K562 (cell line): ENCODE data around the gene NOVA1. TPM values are rescaled to one million over a fixed set of nuclear protein-coding genes. Genes with fewer than 3 reads are reported as not detected.

Experiments used
- ATAC-seq: fragments of 200-7000 bp; cut with Tn5 transposase; 3 replicates; pipeline ENCODE4 v1.9.1; 2020; ENCODE audit warnings: moderate library complexity
- BruUV-seq: library from RNA; stranded (reverse); fragments of 400-500 nt; replicated peaks from 2 replicates; lab custom pipeline; 2021; lab: Mats Ljungman, UMichigan
- CTCF ChIA-PET: fragments of 300-600 bp; formaldehyde crosslinking; extraction: SDS; loops from one replicate; lab custom pipeline; 2021; ENCODE audit warnings: low intra/inter-chr PET ratio; lab: Yijun Ruan, JAX
- POLR2A ChIA-PET: fragments of 300-600, 350-650 bp; sonication (Branson Sonifier 250); formaldehyde crosslinking; extraction: SDS; loops from one replicate; lab custom pipeline; 2021; ENCODE audit warnings: antibody characterized with exemption, inconsistent platforms; lab: Yijun Ruan, JAX
- DNase-seq, 4 experiments: peaks; one replicate each; pipeline versions ENCODE4 v3.0.0 to v3.0.0-alpha.2; 2011 to 2018; ENCODE audit warnings: low spot score in 3 of 4, mixed read lengths in 3 of 4; ENCODE audit errors: extremely low read depth in 1 of 4
- FAIRE-seq: peaks from 2 replicates; lab custom pipeline; 2011; peaks lifted over from hg19 to GRCh38; lab: Jason Lieb, UNC
- H2AFZ ChIP-seq: 2 replicates; pipeline ENCODE4 v1.6.0; 2011; ENCODE audit warnings: low read depth, low read length, control low read depth, inconsistent platforms
- H3K27ac ChIP-seq: fragments of 200-600 bp; 3 replicates; pipeline ENCODE4 v1.8.0; 2011; ENCODE audit warnings: low read depth, mild to moderate bottlenecking, control low read depth, inconsistent platforms, low read length, moderate library complexity, mixed read lengths; ENCODE audit errors: extremely low read depth
- H3K27me3 ChIP-seq, 2 experiments: fragments of 300-600 bp in 1 of 2; 2 replicates in 1 of 2; 3 replicates in 1 of 2; pipeline versions ENCODE4 v1.6.0 to v1.8.0; 2011; ENCODE audit warnings: inconsistent platforms in 2 of 2, low read length in 2 of 2, mild to moderate bottlenecking in 1 of 2, mixed read lengths in 1 of 2, moderate library complexity in 1 of 2; ENCODE audit not compliant: control insufficient read depth in 2 of 2, insufficient read depth in 2 of 2
- H3K36me3 ChIP-seq: fragments of 300-600 bp; 3 replicates; pipeline ENCODE4 v1.8.0; 2011; ENCODE audit warnings: mild to moderate bottlenecking, low read length, inconsistent platforms; ENCODE audit not compliant: control insufficient read depth, insufficient read depth
- H3K4me1 ChIP-seq, 2 experiments: fragments of 200-600 bp in 1 of 2; replicated peaks in 1 of 2; 2 replicates in 1 of 2; 3 replicates in 1 of 2; pipeline versions ENCODE4 v1.5.1 to v1.8.0; 2011; ENCODE audit warnings: inconsistent platforms in 2 of 2, low read length in 2 of 2, mild to moderate bottlenecking in 1 of 2, mixed read lengths in 1 of 2, moderate library complexity in 1 of 2; ENCODE audit not compliant: control insufficient read depth in 2 of 2, insufficient read depth in 2 of 2
- H3K4me2 ChIP-seq: 2 replicates; pipeline ENCODE4 v1.6.1; 2011; ENCODE audit warnings: low read length, control low read depth, inconsistent platforms, mixed read lengths; ENCODE audit not compliant: insufficient read depth
- H3K4me3 ChIP-seq: fragments of 200-600 bp; sonication (generic), shearing (Covaris generic); 2 replicates; pipeline ENCODE4 v1.5.1; 2016; ENCODE audit warnings: control low read depth, inconsistent platforms
- H3K79me2 ChIP-seq: fragments of 200-600 bp; 3 replicates; pipeline ENCODE4 v1.8.0; 2011; ENCODE audit warnings: low read length, inconsistent platforms; ENCODE audit not compliant: control insufficient read depth, insufficient read depth
- H3K9ac ChIP-seq, 2 experiments: 2 replicates each; pipeline versions ENCODE4 v1.6.0 to v1.6.1; 2011; ENCODE audit warnings: low read depth in 2 of 2, low read length in 2 of 2, control low read depth in 1 of 2, inconsistent platforms in 1 of 2, mild to moderate bottlenecking in 1 of 2, mixed read lengths in 1 of 2; ENCODE audit not compliant: insufficient read depth in 1 of 2
- H3K9me1 ChIP-seq: one replicate; pipeline ENCODE4 v1.6.0; 2011; ENCODE audit warnings: inconsistent platforms, mild to moderate bottlenecking, low read length, moderate library complexity; ENCODE audit not compliant: control insufficient read depth, insufficient read depth
- H3K9me3 ChIP-seq: replicated peaks from 2 replicates; pipeline ENCODE4 v1.5.1; 2011; ENCODE audit warnings: low read depth, low read length, inconsistent platforms; ENCODE audit not compliant: control insufficient read depth, insufficient read depth
- H4K20me1 ChIP-seq: replicated peaks from 2 replicates; pipeline ENCODE4 v1.6.1; 2011; ENCODE audit warnings: low read length, inconsistent platforms, mixed read lengths; ENCODE audit not compliant: control insufficient read depth, insufficient read depth
- CBX5 ChIP-seq: IDR thresholded peaks from 2 replicates; pipeline ENCODE4 v1.6.1; 2014; ENCODE audit warnings: low read depth, borderline replicate concordance
- ETV1 ChIP-seq: fragments of 450-650 bp; conservative IDR thresholded peaks from 2 replicates; pipeline ENCODE4 v1.6.1; 2016; ENCODE audit warnings: missing genetic modification characterization, control low read depth, low read depth, missing compliant biosample characterization
- MTA3 ChIP-seq: fragments of 450-650 bp; formaldehyde crosslinking; IDR thresholded peaks from 2 replicates; pipeline ENCODE4 v1.6.1; 2017; ENCODE audit warnings: mild to moderate bottlenecking, borderline replicate concordance
- SIRT6 ChIP-seq: IDR thresholded peaks from one replicate; pipeline ENCODE4 v1.6.1; 2012; ENCODE audit warnings: low read depth, mild to moderate bottlenecking, control low read depth, inconsistent platforms, low read length, moderate library complexity
- TCF15 ChIP-seq: fragments of 250-450 bp; sonication (Bioruptor Pico); IDR thresholded peaks from 2 replicates; pipeline ENCODE4 v1.8.0; 2022; ENCODE audit warnings: moderate library complexity, mild to moderate bottlenecking, inconsistent platforms
- ZNF444 ChIP-seq: fragments of 250-450 bp; sonication (Bioruptor Pico); IDR thresholded peaks from 2 replicates; pipeline ENCODE4 v1.4.0; 2020; ENCODE audit warnings: mild to moderate bottlenecking, moderate library complexity
- WGBS: fragments of 100-300 bp; shearing (Covaris generic); methylation state at CpG from one replicate; pipeline ENCODE4 v1.1.6; 2016; ENCODE audit warnings: low coverage, mixed read lengths; ENCODE audit not compliant: insufficient coverage; ENCODE audit errors: missing lambda C conversion rate; 5-methylcytosine and 5-hydroxymethylcytosine counted together
- in situ Hi-C: fragments of 300-500 bp; cut with MboI; formaldehyde crosslinking; loops from 4 replicates; pipeline ENCODE4 v1.15.0; 2018; ENCODE audit warnings: inconsistent platforms, mixed read lengths
- intact Hi-C: fragments of 100-400 bp; cut with micrococcal nuclease; formaldehyde crosslinking; loops from 2 replicates; pipeline ENCODE4 v1.14.2; 2022
- polyA plus RNA-seq, 8 experiments: library from polyadenylated mRNA; depleted of rRNA in 4 of 8; stranded (reverse) in 5 of 8; unstranded in 3 of 8; fragments of >200 nt; fragmentation: Nextera tagmentation in 2 of 8; fragmentation: Illumina TruSeq in 1 of 8; extraction: Ambion mirVana in 2 of 8; extraction: Trizol in 1 of 8; gene quantifications; 2 replicates each; pipeline versions ENCODE4 v1.2.1 to v1.2.3, GENCODE V29; 2011 to 2014; ENCODE audit warnings: inconsistent platforms in 1 of 8, missing spikeins in 1 of 8
- total RNA-seq, 7 experiments: library from RNA; depleted of rRNA in 6 of 7; stranded (reverse); fragments of >200 nt in 6 of 7; fragmentation: Illumina TruSeq in 2 of 7; extraction: Trizol in 2 of 7; gene quantifications; 2 replicates each; pipeline versions ENCODE4 v1.2.1 to v1.2.3, GENCODE V29; 2011 to 2021; ENCODE audit warnings: low replicate concordance in 1 of 7
- TF ChIP-seq, protein P1 (sequence below): fragments of 450-650 bp; IDR thresholded peaks from one replicate; pipeline ENCODE4 v1.6.1; 2018; ENCODE audit warnings: mild to moderate bottlenecking, moderate library complexity; ENCODE audit not compliant: partially characterized antibody

Gene NOVA1
- total and polyA plus RNA-seq, 9 of the 15 experiments (the other 6 are each of a cell fraction or from before 2014, with no cell fraction given), result 0.01 TPM; not detected in 8

- FAIRE-seq (no peak), DNase-seq (no peak), ATAC-seq (no peak)
- no peak overlapping the region for H3K4me2 ChIP-seq
- ChIA-PET POLR2A (no interaction called here), CTCF (no interaction called here)
- no peak for TF ChIP-seq ETV1 (tag)
- TF ChIP-seq ZNF444, result no peak
- no peak for TF ChIP-seq MTA3
- TF ChIP-seq SIRT6, result no peak
- TF ChIP-seq TCF15 (CRISPR knock-in tag), result no peak
- TF ChIP-seq, protein P1, sequence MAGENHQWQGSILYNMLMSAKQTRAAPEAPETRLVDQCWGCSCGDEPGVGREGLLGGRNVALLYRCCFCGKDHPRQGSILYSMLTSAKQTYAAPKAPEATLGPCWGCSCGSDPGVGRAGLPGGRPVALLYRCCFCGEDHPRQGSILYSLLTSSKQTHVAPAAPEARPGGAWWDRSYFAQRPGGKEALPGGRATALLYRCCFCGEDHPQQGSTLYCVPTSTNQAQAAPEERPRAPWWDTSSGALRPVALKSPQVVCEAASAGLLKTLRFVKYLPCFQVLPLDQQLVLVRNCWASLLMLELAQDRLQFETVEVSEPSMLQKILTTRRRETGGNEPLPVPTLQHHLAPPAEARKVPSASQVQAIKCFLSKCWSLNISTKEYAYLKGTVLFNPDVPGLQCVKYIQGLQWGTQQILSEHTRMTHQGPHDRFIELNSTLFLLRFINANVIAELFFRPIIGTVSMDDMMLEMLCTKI, result no peak
- TF ChIP-seq CBX5, result no peak
- H3K27me3 ChIP-seq, result no peaks in the 10 kb centered on the region
- no peak overlapping the region for H3K4me3 ChIP-seq
- in situ Hi-C loops (no loop called here), intact Hi-C loops (no loop called here)
- no peaks in the 10 kb centered on the region for H3K9me3 ChIP-seq
- no peaks in the 10 kb centered on the region for H3K9me1 ChIP-seq
- H3K36me3 ChIP-seq, result no peaks in the 10 kb centered on the region
- no peak overlapping the region for H2AFZ ChIP-seq
- 17% methylated on average over 18 of the region's 21 CpGs for WGBS
- H4K20me1 ChIP-seq, result no peaks in the 10 kb centered on the region
- H3K27ac ChIP-seq, result no peak overlapping the region
- H3K4me1 ChIP-seq, result peaks cover 0 to 3% of the 10 kb centered on the region in 2 experiments; a peak in 1 of 5 replicates
- no peak overlapping the region for H3K9ac ChIP-seq
- BruUV-seq, result no TSS peak
- no peaks in the 10 kb centered on the region for H3K79me2 ChIP-seq
Observed at GRCh38 chr14:26596543-26597061, 1.2 kb downstream of the NOVA1 start.
